ENCODE measurements around the gene TENT4A.

The TENT4A gene

DNA sequence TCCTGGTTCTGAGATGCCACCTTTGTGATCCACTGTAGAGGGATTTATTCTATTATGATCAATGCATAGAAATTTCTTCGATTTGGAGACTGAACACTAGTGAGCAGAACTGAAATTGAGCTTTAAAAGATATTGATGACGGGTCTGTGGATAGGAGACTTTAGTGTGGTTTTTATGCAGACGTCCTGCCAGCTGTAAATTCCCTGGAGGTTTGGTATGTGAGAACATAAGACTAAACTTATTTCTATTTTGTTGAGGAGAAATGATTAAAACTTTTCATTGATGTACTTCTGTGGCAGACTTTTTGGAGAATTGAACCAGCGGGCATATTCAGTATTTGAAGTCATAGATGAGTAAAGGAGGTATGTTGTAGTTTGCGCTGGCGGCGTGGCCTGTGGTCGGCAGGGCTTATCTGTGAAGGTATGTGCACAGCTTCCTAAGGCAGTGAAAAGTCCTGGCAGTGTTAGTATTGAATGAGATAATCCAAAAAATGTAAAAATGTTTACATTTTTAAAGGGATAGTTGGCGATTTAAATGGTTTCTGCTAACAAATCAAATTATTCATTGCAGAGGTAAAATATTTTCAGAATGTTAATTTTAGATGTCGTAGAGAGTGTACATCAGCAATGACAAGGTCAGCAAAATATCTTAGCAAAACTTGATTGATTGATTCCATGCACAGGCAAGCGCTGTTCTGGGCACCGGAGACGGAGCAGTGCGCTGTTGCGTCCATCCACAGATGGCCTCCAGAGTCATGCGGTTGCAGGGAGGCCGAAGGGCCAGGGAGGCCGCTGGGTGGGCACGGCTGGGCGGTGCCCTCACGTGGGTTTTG lies 20.4 kb downstream of the TENT4A start:
- no peak for DNase-seq (ENCODE audit: low read depth)

DNA sequence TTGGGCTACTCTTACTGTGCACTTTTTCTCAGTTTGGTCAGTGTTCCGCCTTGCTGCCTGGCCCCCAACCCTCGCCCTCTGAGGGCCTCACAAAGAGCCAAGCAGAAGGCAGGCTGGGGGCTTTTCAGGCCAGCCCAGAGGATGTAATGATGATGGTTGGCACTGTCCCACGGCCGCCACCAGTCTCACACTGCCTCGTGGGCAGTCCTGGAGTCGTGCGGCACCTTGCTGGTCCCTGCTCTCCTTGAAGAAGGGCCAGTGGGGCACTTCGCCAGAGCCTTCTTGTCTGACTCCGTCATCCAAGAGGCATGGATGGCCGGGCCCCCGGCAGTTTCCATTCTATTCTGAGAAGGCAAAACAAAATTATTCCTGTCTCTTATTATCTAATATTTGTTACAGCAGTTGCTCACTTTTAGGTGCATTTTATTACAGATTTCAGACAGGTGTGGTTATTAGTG lies 21.0 kb downstream of the TENT4A start:
- DNase-seq (ENCODE audit: low read depth), result no peak

GRCh38 chr5:6734781-6735180 lies 21.5 kb downstream of the TENT4A start:
- DNase-seq (ENCODE audit: low read depth), result no peak

- no peak for DNase-seq (ENCODE audit: low read depth)
Measured at GRCh38 chr5:6736106-6736505, 22.9 kb downstream of the TENT4A start.

DNA sequence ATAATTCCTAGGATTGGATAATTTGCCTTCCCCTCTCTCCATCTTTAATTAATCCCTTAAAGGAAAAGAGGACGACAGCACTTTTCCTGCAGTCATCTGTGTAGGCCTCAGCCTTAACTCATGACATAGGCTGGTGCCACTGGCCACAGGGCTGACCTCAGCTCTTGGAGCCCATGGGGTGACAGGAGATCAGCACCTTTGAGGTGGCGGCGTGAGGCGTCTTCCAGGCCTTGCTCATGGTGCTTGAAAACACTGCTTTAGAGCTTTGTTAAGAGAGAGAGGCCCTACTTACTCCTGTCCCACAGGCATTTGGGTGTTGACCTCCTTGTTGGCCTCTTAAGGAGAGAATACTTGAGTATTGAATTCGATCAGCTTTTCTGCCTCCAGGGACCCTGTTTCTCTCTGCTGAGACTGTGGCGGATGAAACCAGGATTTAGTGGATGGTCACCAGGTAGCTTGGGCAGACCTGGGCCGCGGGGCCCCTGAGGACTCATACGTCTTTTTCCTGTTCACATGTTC lies 23.4 kb downstream of the TENT4A start:
- no peak for DNase-seq (ENCODE audit: low read depth)

- DNase-seq (ENCODE audit: low read depth), result no peak
Measured at GRCh38 chr5:6737043-6737941, 24.1 kb downstream of the TENT4A start.

GRCh38 chr5:6739603-6740002 lies 26.4 kb downstream of the TENT4A start:
- DNase-seq (ENCODE audit: low read depth), result no peak

DNA sequence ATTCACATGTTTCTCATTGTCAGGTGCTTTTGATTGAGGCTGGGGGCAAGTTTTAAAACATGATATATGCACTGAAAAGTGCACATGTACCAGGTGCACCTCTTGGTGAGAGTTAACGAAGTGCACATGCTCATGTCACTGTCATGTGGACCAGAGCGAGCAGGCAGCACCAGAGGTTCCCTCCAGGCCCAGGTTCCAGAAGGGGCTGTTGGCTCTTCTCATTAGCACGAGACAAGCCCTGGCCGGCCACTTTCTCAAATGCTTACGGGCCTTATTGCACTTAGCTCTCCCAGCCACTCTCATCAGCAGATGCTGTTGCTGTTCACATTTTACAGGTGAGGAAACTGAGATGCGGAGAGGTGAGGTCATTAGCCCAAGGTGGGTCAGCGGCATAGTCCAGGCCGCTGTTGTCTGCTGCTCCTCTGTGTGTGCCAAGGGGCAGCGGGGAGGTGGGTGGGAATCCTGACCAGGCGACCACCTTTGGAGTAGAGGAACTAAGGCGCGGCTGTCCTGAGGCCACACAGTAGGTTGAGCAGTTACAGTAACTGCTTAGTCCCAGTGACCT lies 27.4 kb downstream of the TENT4A start:
- no peak for DNase-seq (ENCODE audit: low read depth)

DNA sequence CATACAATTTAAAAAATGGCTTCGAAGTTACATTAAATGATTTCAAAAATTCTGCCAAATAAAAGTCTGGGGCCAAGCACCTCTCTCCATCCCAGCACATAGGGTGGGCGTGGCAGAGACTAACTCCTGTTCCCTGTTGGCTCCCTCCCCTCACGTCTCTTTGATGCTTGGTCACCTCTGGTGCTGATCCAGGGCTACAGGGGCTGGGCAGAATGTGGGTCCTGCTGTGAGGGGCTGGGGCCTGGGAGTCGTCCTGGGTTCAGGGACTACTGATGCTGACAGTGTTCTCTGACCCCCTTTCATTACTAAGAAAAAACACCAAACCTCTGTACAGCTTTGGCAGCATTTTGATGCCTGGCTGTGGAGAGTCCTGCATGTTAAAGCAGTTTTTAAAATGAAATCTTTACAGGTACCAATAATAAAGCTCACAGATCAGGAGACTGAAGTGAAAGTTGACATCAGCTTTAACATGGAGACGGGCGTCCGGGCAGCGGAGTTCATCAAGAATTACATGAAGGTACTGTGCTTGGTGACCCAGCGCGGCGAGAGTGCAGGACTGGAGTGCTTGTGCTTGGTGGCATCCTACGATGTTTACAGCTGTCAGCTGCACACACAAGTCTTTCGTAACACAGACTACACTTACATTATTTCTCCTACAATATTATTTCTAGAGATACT lies 29.0 kb downstream of the TENT4A start:
- no peak for DNase-seq (ENCODE audit: low read depth)

DNA sequence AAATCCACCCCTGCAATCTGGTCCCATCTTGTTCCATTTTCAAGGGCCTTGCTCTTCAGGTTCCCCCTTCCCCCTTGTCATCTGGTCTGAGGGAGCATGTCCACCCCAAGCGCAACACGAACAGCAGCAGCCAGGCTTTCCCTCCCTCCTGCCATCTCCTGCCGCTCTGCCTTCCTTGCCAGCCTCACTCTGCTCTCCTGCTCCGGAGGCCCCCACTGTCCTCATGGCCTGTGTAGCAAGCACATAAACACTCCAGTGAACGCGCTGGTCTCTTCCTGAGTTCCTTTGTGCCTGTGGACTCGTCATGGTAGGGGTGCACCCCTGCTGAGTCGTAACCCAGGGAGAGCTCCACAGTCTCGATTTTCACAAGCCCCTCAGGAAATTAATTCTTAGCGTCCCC lies 29.9 kb downstream of the TENT4A start:
- no peak for DNase-seq (ENCODE audit: low read depth)

- DNase-seq (ENCODE audit: low read depth), result no peak
Measured at GRCh38 chr5:6744841-6745705, 31.8 kb downstream of the TENT4A start.

DNA sequence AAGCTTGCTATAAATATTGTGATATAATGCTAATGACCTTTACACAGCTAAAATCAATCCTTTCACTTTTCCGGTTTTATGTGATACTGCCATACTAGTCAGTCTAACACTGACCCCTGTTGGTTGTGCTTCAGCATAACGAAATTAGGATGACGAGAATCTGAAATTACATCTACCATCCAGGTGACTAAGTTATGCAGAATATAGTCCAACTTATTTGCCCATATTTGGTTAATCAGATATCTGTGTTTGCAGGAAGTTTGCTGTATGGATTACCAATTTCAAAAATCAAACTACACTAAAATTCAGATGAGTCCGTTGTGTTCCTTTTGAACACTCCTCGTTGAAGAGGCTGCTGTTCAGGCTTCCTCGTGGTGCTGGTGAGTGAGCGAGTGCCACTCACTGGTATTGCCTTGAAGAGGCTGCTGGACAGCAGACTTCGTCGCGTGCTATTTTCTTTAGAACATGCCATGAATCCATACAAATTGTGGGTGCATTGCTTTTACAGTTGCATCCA lies 32.5 kb downstream of the TENT4A start:
- DNase-seq (ENCODE audit: low read depth), result no peak

- no peak for DNase-seq (ENCODE audit: low read depth)
Measured at GRCh38 chr5:6746244-6746643, 33.0 kb downstream of the TENT4A start.

- DNase-seq (ENCODE audit: low read depth), result no peak
Measured at GRCh38 chr5:6747103-6747502, 33.9 kb downstream of the TENT4A start.

- DNase-seq (ENCODE audit: low read depth), result no peak
Measured at GRCh38 chr5:6748142-6748541, 34.9 kb downstream of the TENT4A start.

DNA sequence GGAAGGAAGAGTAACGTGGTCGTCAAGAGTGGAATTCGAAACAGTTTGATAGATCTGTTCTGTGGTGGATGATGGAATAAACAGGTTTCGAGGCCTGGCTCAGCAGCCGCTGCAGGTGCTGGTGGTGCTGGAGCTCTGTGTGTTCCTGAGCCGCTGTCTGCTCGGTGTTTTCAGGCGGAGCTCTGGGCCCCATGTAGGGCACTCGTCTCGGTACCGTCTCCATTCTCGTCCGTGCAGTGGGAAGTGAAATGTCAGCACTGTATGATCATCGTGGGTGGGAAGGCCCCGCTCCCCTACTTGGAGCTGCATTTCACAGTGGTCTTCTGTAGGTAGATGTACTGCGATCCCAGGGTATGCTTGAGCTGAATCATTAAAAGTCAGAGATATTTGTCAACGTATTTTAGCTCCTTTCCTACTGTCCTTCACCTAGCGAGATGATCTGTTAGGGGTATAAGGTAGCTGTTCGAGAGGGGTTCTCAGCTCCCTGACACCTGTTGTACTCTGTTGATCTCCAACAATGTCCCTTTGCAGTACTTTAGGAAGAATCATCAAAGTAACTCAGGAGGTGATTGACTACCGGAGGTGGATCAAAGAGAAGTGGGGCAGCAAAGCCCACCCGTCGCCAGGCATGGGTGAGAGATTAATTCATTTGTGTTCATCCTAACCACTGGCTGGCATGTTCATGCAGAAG lies 35.9 kb downstream of the TENT4A start:
- no peak for DNase-seq (ENCODE audit: low read depth)

GRCh38 chr5:6750142-6750840 lies 37.1 kb downstream of the TENT4A start:
- DNase-seq (ENCODE audit: low read depth), result no peak

DNA sequence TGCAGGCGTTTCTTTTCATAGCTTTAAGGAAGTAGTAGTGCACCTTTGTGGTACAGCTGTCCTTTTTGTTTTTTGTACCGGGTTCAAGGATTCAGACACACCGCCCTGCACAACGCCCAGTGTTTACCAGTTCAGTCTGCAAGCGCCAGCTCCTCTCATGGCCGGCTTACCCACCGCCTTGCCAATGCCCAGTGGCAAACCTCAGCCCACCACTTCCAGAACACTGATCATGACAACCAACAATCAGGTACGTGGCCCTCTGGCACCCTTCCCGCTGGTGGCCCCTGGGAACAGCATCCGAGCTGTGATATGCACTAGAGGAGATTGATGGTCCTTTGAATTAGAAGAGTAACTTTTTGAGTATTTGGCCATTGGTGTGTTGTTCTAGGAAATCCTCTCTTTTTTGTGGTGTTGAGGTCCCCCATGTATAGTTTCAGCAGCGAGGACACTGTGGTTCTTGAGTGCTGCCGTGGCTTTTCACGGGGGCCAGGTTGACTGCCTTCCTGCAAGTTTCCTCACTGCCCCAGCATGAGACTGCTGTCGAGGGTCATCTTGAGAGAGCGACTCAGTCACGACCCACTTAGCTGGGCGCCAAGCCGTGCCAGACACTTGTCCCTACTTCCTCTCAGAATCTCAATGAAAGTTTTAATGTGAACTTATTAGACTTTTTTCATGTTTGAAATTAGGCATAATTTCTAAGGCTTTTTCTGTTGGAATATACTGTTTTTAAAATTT lies 37.9 kb downstream of the TENT4A start:
- no peak for DNase-seq (ENCODE audit: low read depth)

DNA sequence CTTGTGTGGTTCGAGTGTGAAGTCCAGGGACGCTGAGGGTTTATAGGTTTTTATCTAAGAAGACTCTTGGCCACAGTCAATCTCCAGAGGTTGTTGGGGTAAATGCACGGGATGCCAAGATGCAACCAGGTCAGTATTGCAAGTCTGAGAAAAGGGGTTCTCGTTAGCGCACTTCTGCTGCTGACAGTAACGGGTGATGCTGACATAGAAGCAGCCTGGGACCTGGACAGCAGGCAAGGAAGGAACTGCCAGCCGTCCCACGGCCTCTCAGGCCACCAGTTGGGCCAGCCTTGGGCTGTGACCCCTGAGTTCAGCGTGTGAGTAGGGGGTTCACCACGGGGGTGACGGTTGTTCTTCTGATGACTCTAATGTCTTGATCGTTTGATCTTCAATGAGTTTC lies 39.0 kb downstream of the TENT4A start:
- no peak for DNase-seq (ENCODE audit: low read depth)

All from CMK (cell line).